NB4 (cell line): ENCODE results near the gene TNFRSF1B.

Experiments used
- CTCF ChIP-seq: IDR thresholded peaks from one replicate; pipeline ENCODE4 v1.5.1; 2012; ENCODE audit warnings: low read depth, low read length
- MAX ChIP-seq: IDR thresholded peaks from 2 replicates; pipeline ENCODE4 v1.6.1; 2011; ENCODE audit warnings: low read depth, low read length

- TF ChIP-seq CTCF (no peak), MAX (no peak)
Observed at GRCh38 chr1:12146343-12147112, 20.3 kb upstream of the TNFRSF1B start.
